SK-N-SH treated with all-trans-retinoic acid at 6 μM for 48 hours (cell line): Measurements from ENCODE around the gene PPM1B.

Experiments used
- ATAC-seq: fragments of 200-7000 bp; cut with Tn5 transposase; 3 replicates; pipeline ENCODE4 v1.9.1; 2020; ENCODE audit warnings: mild to moderate bottlenecking, moderate library complexity
- ARNTL ChIP-seq: fragments of 450-650 bp; formaldehyde crosslinking; IDR thresholded peaks from 2 replicates; pipeline ENCODE4 v1.5.0; 2020; ENCODE audit warnings: low read depth, mild to moderate bottlenecking, moderate library complexity, borderline replicate concordance
- BACH2 ChIP-seq: fragments of 250-450 bp; sonication (Bioruptor Pico); IDR thresholded peaks from 2 replicates; pipeline ENCODE4 v1.9.0; 2021; ENCODE audit warnings: mild to moderate bottlenecking, borderline replicate concordance
- CSDC2 ChIP-seq: fragments of 250-450 bp; sonication (Bioruptor Pico); IDR thresholded peaks from 2 replicates; pipeline ENCODE4 v1.5.0; 2020; ENCODE audit warnings: mild to moderate bottlenecking, moderate library complexity
- CSRNP3 ChIP-seq: fragments of 250-450 bp; sonication (Bioruptor Pico); IDR thresholded peaks from 2 replicates; pipeline ENCODE4 v1.5.1; 2021; ENCODE audit warnings: mild to moderate bottlenecking, moderate library complexity
- ESRRG ChIP-seq: fragments of 250-450 bp; sonication (Bioruptor Pico); IDR thresholded peaks from 2 replicates; pipeline ENCODE4 v1.6.1; 2021; ENCODE audit warnings: mild to moderate bottlenecking
- GLIS3 ChIP-seq: fragments of 250-450 bp; sonication (Bioruptor Pico); IDR thresholded peaks from 2 replicates; pipeline ENCODE4 v1.5.0; 2020; ENCODE audit warnings: mild to moderate bottlenecking, moderate library complexity
- ISL1 ChIP-seq: fragments of 250-450 bp; sonication (Bioruptor Pico); IDR thresholded peaks from 2 replicates; pipeline ENCODE4 v2.1.2; 2022; ENCODE audit warnings: mild to moderate bottlenecking, moderate library complexity
- SNAI2 ChIP-seq: fragments of 250-450 bp; sonication (Bioruptor Pico); IDR thresholded peaks from 2 replicates; pipeline ENCODE4 v1.5.0; 2020; ENCODE audit warnings: mild to moderate bottlenecking, moderate library complexity
- TCF4 ChIP-seq: fragments of 250-450 bp; sonication (Bioruptor Pico); IDR thresholded peaks from 2 replicates; pipeline ENCODE4 v1.8.0; 2021; ENCODE audit warnings: mild to moderate bottlenecking, moderate library complexity, borderline replicate concordance
- TOX ChIP-seq: fragments of 250-450 bp; sonication (Bioruptor Pico); IDR thresholded peaks from 2 replicates; pipeline ENCODE4 v1.8.0; 2021; ENCODE audit warnings: mild to moderate bottlenecking, moderate library complexity, borderline replicate concordance
- ZC3H10 ChIP-seq: fragments of 250-450 bp; sonication (Bioruptor Pico); IDR thresholded peaks from 2 replicates; pipeline ENCODE4 v1.5.1; 2021; ENCODE audit warnings: mild to moderate bottlenecking, moderate library complexity
- ZFP3 ChIP-seq: fragments of 250-450 bp; sonication (Bioruptor Pico); IDR thresholded peaks from 2 replicates; pipeline ENCODE4 v1.5.0; 2020; ENCODE audit warnings: mild to moderate bottlenecking, moderate library complexity
- ZFP30 ChIP-seq: fragments of 450-650 bp; formaldehyde crosslinking; IDR thresholded peaks from 2 replicates; pipeline ENCODE4 v1.5.0; 2022; ENCODE audit warnings: mild to moderate bottlenecking, moderate library complexity
- ZNF565 ChIP-seq: fragments of 450-650 bp; formaldehyde crosslinking; conservative IDR thresholded peaks from 2 replicates; pipeline ENCODE4 v1.5.0; 2020; ENCODE audit warnings: low read depth, mild to moderate bottlenecking, moderate library complexity
- ZNF70 ChIP-seq: fragments of 450-650 bp; formaldehyde crosslinking; IDR thresholded peaks from 2 replicates; pipeline ENCODE4 v1.5.0; 2020; ENCODE audit warnings: mild to moderate bottlenecking, moderate library complexity
- TF ChIP-seq, protein P1 (sequence below): fragments of 250-450 bp; sonication (Bioruptor Pico); IDR thresholded peaks from 2 replicates; pipeline ENCODE4 v1.5.0; 2020; ENCODE audit warnings: mild to moderate bottlenecking, moderate library complexity
- TF ChIP-seq, protein P2 (sequence below): fragments of 250-450 bp; sonication (Bioruptor Pico); IDR thresholded peaks from 2 replicates; pipeline ENCODE4 v1.8.0; 2021; ENCODE audit warnings: low read depth, mild to moderate bottlenecking, moderate library complexity, borderline replicate concordance
- TF ChIP-seq, protein P3 (sequence below): fragments of 250-450 bp; sonication (Bioruptor Pico); IDR thresholded peaks from 2 replicates; pipeline ENCODE4 v1.5.1; 2020; ENCODE audit warnings: low read depth, mild to moderate bottlenecking, moderate library complexity

PPM1B gene

DNA sequence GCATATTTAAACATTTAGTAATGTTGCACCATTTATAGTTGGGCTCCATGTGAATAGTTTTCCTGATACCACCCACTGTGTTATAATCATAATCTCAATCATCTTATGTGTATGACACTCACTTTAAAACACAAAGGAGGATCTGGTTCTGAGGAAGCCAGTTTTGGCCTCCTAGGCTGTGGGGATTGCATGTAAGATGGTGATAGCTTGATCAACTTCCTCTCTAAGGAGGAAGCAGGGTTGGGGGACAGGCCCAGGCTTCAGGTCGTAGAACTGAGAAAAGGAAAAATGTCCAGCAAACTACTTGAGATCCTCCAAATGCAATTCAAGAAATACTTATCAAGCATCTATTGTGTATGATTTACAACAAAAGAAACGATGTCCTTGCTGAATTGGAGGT lies 4.9 kb upstream of the PPM1B start (continued):
- TF ChIP-seq, protein P1, sequence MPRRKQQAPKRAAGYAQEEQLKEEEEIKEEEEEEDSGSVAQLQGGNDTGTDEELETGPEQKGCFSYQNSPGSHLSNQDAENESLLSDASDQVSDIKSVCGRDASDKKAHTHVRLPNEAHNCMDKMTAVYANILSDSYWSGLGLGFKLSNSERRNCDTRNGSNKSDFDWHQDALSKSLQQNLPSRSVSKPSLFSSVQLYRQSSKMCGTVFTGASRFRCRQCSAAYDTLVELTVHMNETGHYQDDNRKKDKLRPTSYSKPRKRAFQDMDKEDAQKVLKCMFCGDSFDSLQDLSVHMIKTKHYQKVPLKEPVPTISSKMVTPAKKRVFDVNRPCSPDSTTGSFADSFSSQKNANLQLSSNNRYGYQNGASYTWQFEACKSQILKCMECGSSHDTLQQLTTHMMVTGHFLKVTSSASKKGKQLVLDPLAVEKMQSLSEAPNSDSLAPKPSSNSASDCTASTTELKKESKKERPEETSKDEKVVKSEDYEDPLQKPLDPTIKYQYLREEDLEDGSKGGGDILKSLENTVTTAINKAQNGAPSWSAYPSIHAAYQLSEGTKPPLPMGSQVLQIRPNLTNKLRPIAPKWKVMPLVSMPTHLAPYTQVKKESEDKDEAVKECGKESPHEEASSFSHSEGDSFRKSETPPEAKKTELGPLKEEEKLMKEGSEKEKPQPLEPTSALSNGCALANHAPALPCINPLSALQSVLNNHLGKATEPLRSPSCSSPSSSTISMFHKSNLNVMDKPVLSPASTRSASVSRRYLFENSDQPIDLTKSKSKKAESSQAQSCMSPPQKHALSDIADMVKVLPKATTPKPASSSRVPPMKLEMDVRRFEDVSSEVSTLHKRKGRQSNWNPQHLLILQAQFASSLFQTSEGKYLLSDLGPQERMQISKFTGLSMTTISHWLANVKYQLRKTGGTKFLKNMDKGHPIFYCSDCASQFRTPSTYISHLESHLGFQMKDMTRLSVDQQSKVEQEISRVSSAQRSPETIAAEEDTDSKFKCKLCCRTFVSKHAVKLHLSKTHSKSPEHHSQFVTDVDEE (CRISPR knock-in tag), result no peak
- TF ChIP-seq SNAI2 (CRISPR knock-in tag), result no peak

GRCh38 chr2:44164617-44165016 lies 4.1 kb upstream of the PPM1B start:
- TF ChIP-seq, protein P1 (CRISPR knock-in tag), result no peak
- TF ChIP-seq ZC3H10 (no peak), ZFP30 (no peak), GLIS3 (CRISPR knock-in tag) (no peak), ESRRG (CRISPR knock-in tag) (no peak), ARNTL (no peak), CSDC2 (CRISPR knock-in tag) (no peak), ISL1 (CRISPR knock-in tag) (no peak), TOX (CRISPR knock-in tag) (no peak), ZNF70 (no peak), CSRNP3 (CRISPR knock-in tag) (no peak)
- TF ChIP-seq, protein P2, sequence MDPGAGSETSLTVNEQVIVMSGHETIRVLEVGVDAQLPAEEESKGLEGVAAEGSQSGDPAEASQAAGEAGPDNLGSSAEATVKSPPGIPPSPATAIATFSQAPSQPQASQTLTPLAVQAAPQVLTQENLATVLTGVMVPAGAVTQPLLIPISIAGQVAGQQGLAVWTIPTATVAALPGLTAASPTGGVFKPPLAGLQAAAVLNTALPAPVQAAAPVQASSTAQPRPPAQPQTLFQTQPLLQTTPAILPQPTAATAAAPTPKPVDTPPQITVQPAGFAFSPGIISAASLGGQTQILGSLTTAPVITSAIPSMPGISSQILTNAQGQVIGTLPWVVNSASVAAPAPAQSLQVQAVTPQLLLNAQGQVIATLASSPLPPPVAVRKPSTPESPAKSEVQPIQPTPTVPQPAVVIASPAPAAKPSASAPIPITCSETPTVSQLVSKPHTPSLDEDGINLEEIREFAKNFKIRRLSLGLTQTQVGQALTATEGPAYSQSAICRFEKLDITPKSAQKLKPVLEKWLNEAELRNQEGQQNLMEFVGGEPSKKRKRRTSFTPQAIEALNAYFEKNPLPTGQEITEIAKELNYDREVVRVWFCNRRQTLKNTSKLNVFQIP (CRISPR knock-in tag), result no peak
- TF ChIP-seq, protein P3, sequence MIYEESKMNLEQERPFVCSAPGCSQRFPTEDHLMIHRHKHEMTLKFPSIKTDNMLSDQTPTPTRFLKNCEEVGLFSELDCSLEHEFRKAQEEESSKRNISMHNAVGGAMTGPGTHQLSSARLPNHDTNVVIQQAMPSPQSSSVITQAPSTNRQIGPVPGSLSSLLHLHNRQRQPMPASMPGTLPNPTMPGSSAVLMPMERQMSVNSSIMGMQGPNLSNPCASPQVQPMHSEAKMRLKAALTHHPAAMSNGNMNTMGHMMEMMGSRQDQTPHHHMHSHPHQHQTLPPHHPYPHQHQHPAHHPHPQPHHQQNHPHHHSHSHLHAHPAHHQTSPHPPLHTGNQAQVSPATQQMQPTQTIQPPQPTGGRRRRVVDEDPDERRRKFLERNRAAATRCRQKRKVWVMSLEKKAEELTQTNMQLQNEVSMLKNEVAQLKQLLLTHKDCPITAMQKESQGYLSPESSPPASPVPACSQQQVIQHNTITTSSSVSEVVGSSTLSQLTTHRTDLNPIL (CRISPR knock-in tag), result no peak
- ATAC-seq, result no peak

DNA sequence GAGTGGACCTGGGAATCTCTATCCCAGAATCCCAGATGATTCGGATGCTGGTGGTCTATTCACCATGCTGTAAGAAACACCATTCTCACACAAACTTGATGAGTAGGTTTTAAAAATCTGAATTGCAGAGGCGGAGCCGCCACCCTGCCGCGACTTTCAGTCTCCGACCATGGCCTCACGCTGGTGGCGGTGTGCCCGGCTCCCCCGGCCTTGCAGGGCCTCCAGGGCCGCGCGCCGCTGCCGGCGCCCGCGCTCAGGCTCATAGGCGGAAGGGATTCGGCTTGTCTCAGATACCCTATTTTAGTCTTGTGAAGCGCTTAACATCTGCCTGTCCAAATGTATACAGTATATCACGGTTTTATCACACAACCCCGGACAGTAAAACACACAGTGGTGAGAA lies 2.6 kb upstream of the PPM1B start:
- ATAC-seq, result no peak

More for the DNA sequence above, 2.6 kb upstream of the PPM1B start:
- no peak for TF ChIP-seq BACH2
- TF ChIP-seq, protein P1 (CRISPR knock-in tag), result no peak
- TF ChIP-seq, protein P2 (CRISPR knock-in tag), result no peak
- TF ChIP-seq CSRNP3 (CRISPR knock-in tag), result no peak
- TF ChIP-seq TCF4 (CRISPR knock-in tag), result no peak
- TF ChIP-seq ZC3H10, result no peak
- no peak for TF ChIP-seq SNAI2 (CRISPR knock-in tag)
- TF ChIP-seq CSDC2 (CRISPR knock-in tag), result no peak
- TF ChIP-seq TOX (CRISPR knock-in tag), result no peak
- TF ChIP-seq ZNF565, result no peak
- no peak for TF ChIP-seq ZFP30
- TF ChIP-seq ZFP3 (CRISPR knock-in tag), result no peak
